ENCODE measurements around the gene ABI3BP.

Gene ABI3BP

DNA sequence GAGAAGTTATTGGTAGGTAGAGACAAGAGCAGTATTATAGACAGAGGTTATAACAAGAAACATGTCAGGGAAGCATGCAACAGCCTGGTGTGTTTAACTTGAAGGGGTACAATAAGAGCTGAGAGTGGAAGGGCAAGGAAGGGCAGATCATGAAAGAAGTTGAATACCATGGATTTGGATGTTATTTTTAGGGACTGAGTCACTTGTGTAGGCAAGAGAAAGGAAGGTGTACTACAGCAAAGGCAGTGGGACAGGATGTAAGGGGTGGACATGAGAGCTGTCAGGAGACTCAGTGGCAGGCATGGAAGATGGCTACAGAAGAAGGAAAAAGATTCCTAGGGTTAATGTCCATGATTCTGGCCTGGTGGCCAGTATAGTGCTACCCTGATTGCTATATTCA lies 217.6 kb downstream of the ABI3BP start:
- no peak for DNase-seq (ENCODE audit: low read depth in 2 of 2)

DNA sequence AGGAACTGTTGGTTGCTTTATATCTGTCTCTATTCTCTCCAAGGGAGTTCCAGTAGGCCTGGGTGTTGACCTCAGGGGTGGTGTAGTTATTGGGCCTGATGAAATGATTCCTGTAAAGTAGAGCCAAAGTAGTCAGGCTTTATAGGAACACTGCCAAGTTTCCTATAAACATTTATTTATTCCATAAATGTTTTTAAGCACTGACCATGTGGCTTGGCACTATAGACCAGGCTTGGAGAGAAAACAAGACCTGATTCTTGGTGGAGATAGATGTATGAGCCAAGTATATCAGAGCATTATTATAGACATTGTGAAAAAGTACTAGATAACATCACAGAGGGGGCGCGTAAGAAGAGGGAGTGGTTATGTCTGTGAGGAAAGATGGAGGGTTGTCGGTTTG lies 218.0 kb downstream of the ABI3BP start:
- DNase-seq (ENCODE audit: low read depth in 2 of 2), result no peak

DNA sequence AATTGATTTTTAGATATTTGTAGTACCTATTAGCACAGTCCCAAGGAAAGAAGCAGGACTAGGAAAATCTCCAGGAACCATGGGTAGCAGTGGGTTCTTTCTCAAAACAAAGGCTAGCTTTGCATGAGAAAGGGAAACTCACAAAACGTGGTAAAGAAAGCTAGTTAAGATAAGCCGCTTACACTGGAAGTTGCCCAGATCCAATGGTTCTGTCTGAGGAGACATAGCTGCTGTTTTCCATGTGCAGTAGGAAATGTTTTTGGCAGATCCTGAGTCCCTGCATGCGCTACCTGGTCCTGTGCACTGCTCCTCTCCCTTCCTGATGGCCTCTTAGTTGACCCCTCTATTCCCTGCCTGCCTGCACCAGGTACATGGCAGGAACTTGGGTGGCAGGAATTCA lies 223.5 kb downstream of the ABI3BP start:
- no peak for DNase-seq (ENCODE audit: low read depth in 2 of 2)

DNA sequence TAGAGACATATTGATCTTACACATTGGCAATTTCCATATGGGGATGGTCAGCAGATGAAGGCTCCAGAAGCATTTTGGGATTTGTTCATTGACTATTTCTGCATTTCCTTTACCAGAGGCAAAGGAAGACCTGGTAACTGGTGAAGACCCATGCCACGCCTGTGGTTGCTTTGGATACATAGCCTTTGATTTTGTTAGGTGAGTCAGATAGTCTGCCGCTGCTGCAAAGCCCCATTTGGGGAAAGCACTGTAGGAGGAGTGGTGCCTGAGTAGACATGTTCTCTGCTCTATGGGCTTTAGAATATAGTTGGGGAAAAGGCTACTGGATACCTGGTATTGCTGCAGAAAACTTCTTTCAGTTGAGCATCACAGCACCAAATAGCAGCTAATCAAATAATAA lies 227.2 kb downstream of the ABI3BP start:
- DNase-seq (ENCODE audit: low read depth in 2 of 2), result no peak

GRCh38 chr3:100765437-100765975 lies 227.7 kb downstream of the ABI3BP start:
- DNase-seq (ENCODE audit: low read depth in 2 of 2), result no peak

DNA sequence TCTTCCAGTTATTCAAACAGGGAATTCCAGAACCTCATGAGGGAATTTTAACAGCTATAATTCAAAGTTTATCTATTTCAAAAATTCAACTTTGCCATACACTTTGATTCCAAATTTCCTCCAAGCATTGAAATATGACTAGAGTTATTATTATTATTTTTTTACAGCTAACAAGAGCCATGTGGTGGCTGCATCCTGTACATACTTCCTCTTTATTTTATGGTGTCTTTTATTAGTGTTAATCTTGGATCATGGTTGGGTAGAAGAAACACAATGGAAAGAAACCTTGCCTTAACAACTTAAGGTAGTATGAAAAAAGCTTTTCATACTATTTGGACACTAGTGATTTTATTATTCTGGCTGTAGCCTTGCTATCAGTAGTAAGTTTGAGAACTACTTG lies 231.3 kb downstream of the ABI3BP start:
- DNase-seq (ENCODE audit: low read depth in 2 of 2), result no peak

DNA sequence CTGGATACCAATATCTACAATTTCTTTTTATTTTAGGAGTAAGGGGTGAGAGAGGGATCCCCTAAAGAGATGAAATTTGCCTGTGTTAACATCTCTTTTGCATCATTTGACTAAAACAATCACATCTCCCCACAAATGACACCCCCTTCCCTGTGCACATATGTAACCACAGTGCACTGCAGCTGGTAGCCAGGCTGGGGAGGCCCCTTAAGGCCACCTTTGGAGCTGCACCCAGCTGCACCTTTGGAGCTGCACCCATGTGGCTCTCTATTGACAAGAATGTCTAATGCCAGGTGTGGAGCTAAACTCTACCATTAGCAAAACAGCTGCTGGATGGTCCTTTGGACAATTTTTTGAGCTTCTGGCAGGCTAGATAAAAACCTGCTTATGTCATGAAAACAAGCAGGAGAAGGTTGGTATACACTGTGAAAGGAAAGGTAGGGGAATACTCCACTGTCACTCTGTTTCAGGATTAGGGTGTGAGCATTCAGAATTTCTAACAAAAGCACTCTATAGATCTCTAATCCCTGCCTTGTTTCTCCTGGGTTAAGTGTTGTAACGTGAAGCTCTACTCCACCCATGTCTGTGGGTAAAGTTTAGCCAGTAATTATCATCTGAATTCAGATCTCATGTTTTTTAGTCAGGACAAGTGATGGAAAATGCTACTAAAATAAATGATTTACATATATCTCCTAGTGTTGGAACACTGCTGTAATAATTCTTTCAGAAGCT lies 231.8 kb downstream of the ABI3BP start:
- DNase-seq (ENCODE audit: low read depth in 2 of 2), result no peak

DNA sequence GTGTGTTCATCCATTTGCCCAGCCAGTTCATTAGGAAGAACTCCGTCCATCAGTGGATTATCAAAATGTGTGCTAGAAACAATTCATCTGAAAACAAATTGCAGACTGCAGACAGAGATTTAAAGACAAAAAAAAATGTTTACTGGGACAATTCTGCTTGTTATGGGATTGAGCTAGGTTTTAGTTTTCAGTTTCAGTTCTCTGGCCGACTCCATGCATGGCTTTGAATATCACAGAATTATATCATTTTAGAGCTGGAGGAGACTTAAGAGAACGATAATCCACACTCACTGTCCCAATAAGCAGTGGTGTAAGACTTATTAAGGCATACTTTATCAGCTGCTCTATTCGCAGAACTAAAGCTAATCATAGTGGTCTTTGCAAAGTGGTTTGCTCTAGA lies 232.8 kb downstream of the ABI3BP start:
- no peak for DNase-seq (ENCODE audit: low read depth in 2 of 2)

DNA sequence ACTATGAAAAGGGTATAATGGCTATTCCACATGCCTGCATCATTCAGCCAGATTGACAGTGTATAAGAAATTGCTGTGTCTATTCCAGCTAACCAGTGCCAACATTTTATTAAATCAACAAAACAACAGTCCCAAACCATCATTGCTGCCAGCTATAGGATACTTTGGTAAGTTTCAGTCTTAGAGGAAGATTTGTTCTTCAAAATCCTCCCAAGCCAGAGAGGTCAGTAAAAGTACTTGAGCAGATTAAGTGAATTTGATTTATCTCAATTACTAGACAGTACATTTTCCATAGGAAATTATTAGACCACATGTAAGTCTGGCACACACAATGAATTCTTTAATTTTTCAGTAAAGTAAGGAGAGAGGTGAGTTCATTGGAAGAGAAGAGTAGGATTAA lies 233.3 kb downstream of the ABI3BP start:
- DNase-seq (ENCODE audit: low read depth in 2 of 2), result no peak

DNA sequence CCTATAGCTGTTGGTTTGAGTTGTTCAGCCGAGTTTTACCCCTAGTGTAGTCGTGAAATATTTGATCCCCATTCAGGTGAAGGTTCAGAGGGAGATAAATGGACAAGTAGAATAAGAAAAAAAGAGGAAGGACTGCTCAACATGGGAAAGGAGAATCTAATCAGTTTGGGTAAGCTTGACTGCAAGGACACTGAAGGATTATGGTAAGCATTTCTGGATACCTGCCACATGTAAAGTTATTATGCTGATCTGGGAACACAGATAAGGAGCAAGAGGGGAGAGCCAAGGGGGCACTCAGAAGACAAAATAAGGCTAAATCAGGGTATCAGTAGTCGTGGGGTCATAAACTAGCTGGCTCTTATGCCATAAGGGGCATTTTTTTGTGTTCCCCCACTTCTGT lies 234.1 kb downstream of the ABI3BP start:
- no peak for DNase-seq (ENCODE audit: low read depth in 2 of 2)

DNA sequence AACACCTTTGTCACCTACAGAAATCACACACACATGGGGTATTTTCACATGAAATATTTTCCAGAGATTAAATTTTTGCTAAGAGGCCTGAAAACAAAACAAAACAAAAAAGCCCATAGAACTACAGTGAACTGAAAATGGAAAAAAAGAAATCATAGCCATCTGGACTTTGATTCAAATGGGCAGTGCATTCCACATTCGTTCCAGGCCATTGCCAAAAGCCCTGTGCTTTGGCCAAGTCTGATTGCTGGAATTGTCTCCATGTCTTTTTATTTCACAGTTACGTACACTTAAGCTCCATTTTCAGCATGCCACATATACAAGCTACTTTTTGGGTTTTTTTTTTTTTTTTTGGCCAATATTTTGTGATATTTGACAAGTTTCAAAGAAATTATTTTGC lies 236.8 kb downstream of the ABI3BP start:
- DNase-seq (ENCODE audit: low read depth in 2 of 2), result no peak

DNA sequence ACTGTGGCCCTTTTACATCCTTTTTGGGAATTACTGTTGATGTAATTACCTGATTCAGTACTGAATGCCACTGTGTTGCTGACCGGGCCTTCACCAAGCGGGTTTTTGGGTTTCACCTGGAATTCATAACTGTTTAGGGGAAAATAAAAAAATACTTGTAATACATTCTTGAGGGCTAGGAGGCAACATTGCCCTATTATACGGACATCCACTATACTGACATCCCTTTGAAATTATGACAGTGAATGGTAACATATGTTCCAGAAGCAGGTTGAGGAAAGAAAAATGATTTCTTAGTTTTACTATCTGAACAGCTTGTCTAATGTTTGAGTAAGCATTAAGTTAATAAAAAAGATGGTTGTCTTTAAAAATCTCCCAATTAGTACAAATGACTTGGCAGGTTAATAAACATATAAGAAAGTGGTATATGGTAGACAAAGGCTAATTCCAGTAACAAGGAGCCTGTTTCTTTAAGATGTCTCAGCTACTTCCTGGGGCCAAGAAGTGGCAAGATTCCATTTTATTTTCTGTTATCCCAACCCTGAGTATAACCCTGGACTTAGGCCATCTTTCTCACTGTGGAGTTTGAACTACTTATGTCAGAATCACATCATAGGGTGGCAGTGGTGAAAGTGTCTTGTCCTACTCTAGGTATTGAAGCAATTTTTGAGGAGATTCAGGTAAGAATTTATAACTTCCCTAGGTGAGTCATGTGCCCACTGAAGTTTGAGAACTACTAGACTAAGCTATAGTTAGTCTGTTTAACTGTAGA lies 238.5 kb downstream of the ABI3BP start:
- no peak for DNase-seq (ENCODE audit: low read depth in 2 of 2)

DNA sequence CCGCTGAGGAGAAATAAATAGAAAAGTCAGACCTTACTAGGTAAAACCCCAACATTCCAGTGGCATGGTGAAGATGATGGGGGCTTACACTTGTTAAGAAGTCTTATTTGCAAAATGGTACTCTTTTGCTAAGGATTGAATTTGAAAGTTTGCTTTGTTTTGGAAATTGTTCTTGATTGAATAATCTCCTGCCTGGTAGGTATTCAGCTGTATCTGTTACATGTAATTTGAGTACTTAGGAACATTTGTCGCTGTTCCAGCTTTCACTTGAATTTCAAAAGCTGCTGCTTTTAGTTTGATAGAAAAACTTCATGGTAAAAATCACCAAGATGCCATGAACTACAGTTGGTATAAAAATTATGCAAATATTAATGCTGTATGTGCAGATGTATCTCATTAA lies 239.4 kb downstream of the ABI3BP start:
- no peak for DNase-seq (ENCODE audit: low read depth in 2 of 2)

GRCh38 chr3:100748967-100749366 lies 244.3 kb downstream of the ABI3BP start:
- DNase-seq (ENCODE audit: low read depth in 2 of 2), result no peak

DNA sequence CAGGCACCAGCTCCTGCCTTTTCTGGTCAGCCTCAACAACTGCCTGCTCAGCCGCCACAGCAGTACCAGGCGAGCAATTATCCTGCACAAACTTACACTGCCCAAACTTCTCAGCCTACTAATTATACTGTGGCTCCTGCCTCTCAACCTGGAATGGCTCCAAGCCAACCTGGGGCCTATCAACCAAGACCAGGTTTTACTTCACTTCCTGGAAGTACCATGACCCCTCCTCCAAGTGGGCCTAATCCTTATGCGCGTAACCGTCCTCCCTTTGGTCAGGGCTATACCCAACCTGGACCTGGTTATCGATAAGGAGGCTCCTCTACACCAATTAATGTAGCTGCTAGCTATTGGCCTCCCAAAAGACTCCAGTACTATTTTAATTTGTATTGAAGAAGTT lies 245.0 kb downstream of the ABI3BP start:
- DNase-seq (ENCODE audit: low read depth in 2 of 2), result no peak

DNA sequence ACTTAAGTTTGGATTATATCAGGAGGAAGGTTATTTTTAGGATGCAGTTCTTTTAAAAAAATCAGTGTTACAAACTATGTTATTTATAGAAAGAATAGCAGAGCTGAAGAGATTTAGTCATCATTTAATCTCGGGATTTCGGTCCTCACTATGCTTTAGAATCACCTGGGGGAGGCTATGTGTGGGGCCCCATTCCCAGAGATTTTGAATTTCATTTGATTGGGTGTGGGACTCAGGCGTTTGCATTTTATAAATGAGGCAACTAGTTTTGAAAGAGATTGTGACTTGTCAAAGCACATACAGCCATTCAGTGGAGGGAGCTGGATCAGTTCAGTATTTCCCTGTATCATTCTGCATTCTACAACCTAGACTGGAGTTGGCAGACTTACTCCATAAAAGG lies 247.1 kb downstream of the ABI3BP start:
- no peak for DNase-seq (ENCODE audit: low read depth in 2 of 2)

GRCh38 chr3:100745617-100746016 lies 247.6 kb downstream of the ABI3BP start:
- no peak for DNase-seq (ENCODE audit: low read depth in 2 of 2)

GRCh38 chr3:100744671-100745070 lies 248.6 kb downstream of the ABI3BP start:
- no peak for DNase-seq (ENCODE audit: low read depth in 2 of 2)

DNA sequence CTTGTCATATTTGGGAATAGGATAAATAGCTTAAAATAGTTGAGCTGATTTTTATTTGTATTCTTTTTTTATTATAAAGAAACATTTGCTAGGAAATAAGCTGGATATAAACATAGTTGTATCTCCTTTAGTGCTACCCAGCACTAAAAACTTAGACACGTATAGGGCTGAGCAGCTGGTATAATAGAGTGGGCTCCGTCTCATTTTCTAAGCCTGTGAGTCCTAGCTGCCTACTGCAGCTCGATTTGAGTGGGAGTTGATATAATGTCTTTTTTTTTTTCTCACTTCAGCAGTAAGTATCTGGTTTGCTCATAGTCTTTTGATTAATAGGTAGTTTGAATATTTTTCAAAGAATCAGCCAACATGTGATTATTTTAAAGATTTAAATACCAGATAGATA lies 249.7 kb downstream of the ABI3BP start:
- no peak for DNase-seq (ENCODE audit: low read depth in 2 of 2)

- DNase-seq (ENCODE audit: low read depth in 2 of 2), result no peak
Measured at GRCh38 chr3:100740207-100740606, 253.0 kb downstream of the ABI3BP start.

DNA sequence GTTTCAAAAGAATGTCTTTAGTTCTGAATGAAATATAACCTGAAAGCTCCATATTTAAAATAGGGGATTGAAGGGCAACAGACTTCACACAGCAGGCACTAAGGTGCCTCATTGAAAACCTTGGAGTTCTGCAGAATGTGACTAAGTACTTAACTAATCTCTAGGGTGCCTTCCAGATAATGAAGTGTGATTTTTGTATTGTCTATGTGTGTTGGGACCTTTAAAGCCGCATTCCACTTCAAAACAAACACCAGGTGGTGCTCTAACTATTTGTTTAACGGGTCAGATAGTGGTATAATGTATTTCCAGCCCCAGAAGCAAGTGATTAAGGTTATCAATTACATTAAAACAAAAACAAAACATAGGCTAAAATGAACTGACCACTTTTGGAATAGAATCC lies 255.9 kb downstream of the ABI3BP start:
- DNase-seq (ENCODE audit: low read depth in 2 of 2), result no peak

GRCh38 chr3:100732435-100732834 lies 260.8 kb downstream of the ABI3BP start:
- DNase-seq (ENCODE audit: low read depth in 2 of 2), result no peak

DNA sequence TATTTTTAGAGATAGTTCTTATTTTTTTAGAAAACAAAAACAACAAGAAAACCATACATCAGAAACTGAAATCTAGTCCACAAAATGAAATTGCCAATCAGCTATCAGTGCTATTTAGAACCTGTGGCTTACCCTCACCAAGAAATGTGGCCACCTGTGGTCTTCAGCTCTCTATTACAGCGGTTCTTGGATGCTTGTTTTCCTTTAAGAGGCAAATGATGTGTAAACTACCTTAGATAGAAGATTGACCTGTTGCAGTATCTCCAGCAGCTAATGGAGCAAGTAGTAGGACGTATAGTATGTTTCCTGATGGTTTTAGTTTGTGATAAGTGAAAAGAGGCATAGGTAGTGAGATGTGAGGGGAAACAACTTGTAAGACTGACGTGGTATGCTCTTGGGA lies 262.7 kb downstream of the ABI3BP start:
- no peak for DNase-seq (ENCODE audit: low read depth in 2 of 2)
